Endothelial cell of umbilical vein (primary cell): Measurements from ENCODE around the gene MAP4K1. TPM values are rescaled to one million over a fixed set of nuclear protein-coding genes. Genes with fewer than 3 reads are reported as not detected.

Experiments used
- BruUV-seq: library from RNA; stranded (reverse); fragments of 400-500 nt; replicated peaks from 2 replicates; lab custom pipeline; 2021; lab: Mats Ljungman, UMichigan
- CTCF ChIA-PET: fragments of 300-600, 350-600 bp; sonication (Branson Sonifier 250); formaldehyde crosslinking; loops from one replicate; lab custom pipeline; 2021; ENCODE audit warnings: antibody characterized with exemption, inconsistent platforms; lab: Charles Lee
- POLR2A ChIA-PET: fragments of 300-600, 350-600 bp; sonication (Branson Sonifier 250); formaldehyde crosslinking; loops from one replicate; lab custom pipeline; 2021; ENCODE audit warnings: antibody characterized with exemption, inconsistent platforms; lab: Charles Lee
- DNase-seq: peaks from one replicate; pipeline ENCODE4 v3.0.0-alpha.2; 2011; ENCODE audit warnings: low read depth, low spot score
- FAIRE-seq: peaks from 2 replicates; lab custom pipeline; 2011; peaks lifted over from hg19 to GRCh38; lab: Jason Lieb, UNC
- H2AFZ ChIP-seq: 2 replicates; pipeline ENCODE4 v1.6.0; 2012; ENCODE audit warnings: low read depth, low read length, control low read depth, inconsistent platforms
- H3K27ac ChIP-seq: 2 replicates; pipeline ENCODE4 v1.5.1; 2011; ENCODE audit warnings: low read depth, mild to moderate bottlenecking, control low read depth, low read length, moderate library complexity; ENCODE audit not compliant: insufficient read depth
- H3K27me3 ChIP-seq, 2 experiments: 2 replicates each; pipeline versions ENCODE4 v1.6.0 to v1.6.1; 2011; ENCODE audit warnings: low read length in 2 of 2, mixed read lengths in 1 of 2; ENCODE audit not compliant: control insufficient read depth in 2 of 2, insufficient read depth in 2 of 2
- H3K36me3 ChIP-seq, 2 experiments: 2 replicates in 1 of 2; 3 replicates in 1 of 2; pipeline ENCODE4 v1.5.1; 2011; ENCODE audit warnings: low read length in 2 of 2, mild to moderate bottlenecking in 1 of 2, moderate library complexity in 1 of 2; ENCODE audit not compliant: control insufficient read depth in 2 of 2, insufficient read depth in 2 of 2; ENCODE audit errors: extremely low read depth in 1 of 2
- H3K4me1 ChIP-seq: 3 replicates; pipeline ENCODE4 v1.5.1; 2011; ENCODE audit warnings: mild to moderate bottlenecking, low read length; ENCODE audit not compliant: control insufficient read depth, insufficient read depth; ENCODE audit errors: extremely low read depth
- H3K4me2 ChIP-seq: 2 replicates; pipeline ENCODE4 v1.6.1; 2011; ENCODE audit warnings: low read length, control low read depth, mixed read lengths; ENCODE audit not compliant: insufficient read depth
- H3K4me3 ChIP-seq, 3 experiments: fragments of 200-600 bp in 1 of 3; sonication (generic), shearing (Covaris generic) in 1 of 3; replicated peaks in 1 of 3; 2 replicates each; pipeline ENCODE4 v1.5.1; 2011 to 2016; ENCODE audit warnings: control low read depth in 3 of 3, low read length in 3 of 3, mild to moderate bottlenecking in 2 of 3, inconsistent platforms in 1 of 3, low read depth in 1 of 3, moderate library complexity in 1 of 3; ENCODE audit not compliant: insufficient read depth in 1 of 3
- H3K79me2 ChIP-seq: 2 replicates; pipeline ENCODE4 v1.6.0; 2012; ENCODE audit warnings: low read length, inconsistent platforms; ENCODE audit not compliant: control insufficient read depth, insufficient read depth
- H3K9ac ChIP-seq: replicated peaks from 2 replicates; pipeline ENCODE3; 2011; ENCODE audit warnings: low read length, control low read depth; ENCODE audit not compliant: insufficient read depth; ENCODE audit errors: extremely low read depth
- H3K9me1 ChIP-seq: replicated peaks from 3 replicates; pipeline ENCODE4 v1.6.0; 2011; ENCODE audit warnings: mild to moderate bottlenecking, low read length; ENCODE audit not compliant: control insufficient read depth, insufficient read depth; ENCODE audit errors: extremely low read depth
- H3K9me3 ChIP-seq: replicated peaks from 2 replicates; pipeline ENCODE4 v1.5.1; 2012; ENCODE audit warnings: low read length, inconsistent platforms; ENCODE audit not compliant: control insufficient read depth, insufficient read depth
- H4K20me1 ChIP-seq: replicated peaks from 2 replicates; pipeline ENCODE3; 2011; ENCODE audit warnings: mild to moderate bottlenecking, low read length; ENCODE audit not compliant: control insufficient read depth, insufficient read depth; ENCODE audit errors: extremely low read depth
- FOS ChIP-seq: IDR thresholded peaks from 2 replicates; pipeline ENCODE4 v1.6.1; 2011; ENCODE audit warnings: mild to moderate bottlenecking, low read length, moderate library complexity, borderline replicate concordance; ENCODE audit not compliant: insufficient read depth
- GATA2 ChIP-seq: IDR thresholded peaks from 2 replicates; pipeline ENCODE4 v1.7.0; 2011; ENCODE audit warnings: low read depth, mild to moderate bottlenecking, moderate library complexity, mixed read lengths, low read length; ENCODE audit not compliant: insufficient read length, insufficient read depth
- JUN ChIP-seq: IDR thresholded peaks from 2 replicates; pipeline ENCODE4 v1.6.1; 2011; ENCODE audit warnings: borderline replicate concordance, low read depth; ENCODE audit not compliant: insufficient read length, insufficient read depth
- POLR2A ChIP-seq: IDR thresholded peaks from 2 replicates; pipeline ENCODE4 v1.6.1; 2012; ENCODE audit warnings: low read depth, mild to moderate bottlenecking, control low read depth, low read length
- POLR2AphosphoS5 ChIP-seq: IDR thresholded peaks from 2 replicates; pipeline ENCODE4 v1.6.1; 2012; ENCODE audit warnings: low read depth, mild to moderate bottlenecking, control low read depth, low read length, moderate library complexity; ENCODE audit not compliant: insufficient read depth
- dilution Hi-C: fragments of 300-500 bp; cut with MboI; formaldehyde crosslinking; loops from one replicate; pipeline ENCODE4 v1.15.0; 2019; ENCODE audit warnings: low sequenced_read_pairs; ENCODE audit not compliant: extremely low pct_ligation_motif_present
- intact Hi-C: fragments of 100-400 bp; cut with micrococcal nuclease; formaldehyde crosslinking; loops from one replicate; pipeline ENCODE4 v1.10.0; 2022
- polyA plus RNA-seq, 4 experiments: library from polyadenylated mRNA; depleted of rRNA in 3 of 4; stranded (reverse) in 3 of 4; unstranded in 1 of 4; fragments of >200 nt; gene quantifications; 2 replicates each; pipeline versions ENCODE4 v1.2.1 to v1.2.3, GENCODE V29; 2011 to 2012; ENCODE audit warnings: missing spikeins in 1 of 4
- total RNA-seq: library from RNA; stranded (reverse); gene quantifications from 2 replicates; pipeline ENCODE4 v1.2.3, GENCODE V29; 2021

Gene MAP4K1
- total and polyA plus RNA-seq, 2 donors (not counting 3 experiments of a cell fraction or from before 2014, with no cell fraction given) = 0.12 to 1.6 TPM

DNA sequence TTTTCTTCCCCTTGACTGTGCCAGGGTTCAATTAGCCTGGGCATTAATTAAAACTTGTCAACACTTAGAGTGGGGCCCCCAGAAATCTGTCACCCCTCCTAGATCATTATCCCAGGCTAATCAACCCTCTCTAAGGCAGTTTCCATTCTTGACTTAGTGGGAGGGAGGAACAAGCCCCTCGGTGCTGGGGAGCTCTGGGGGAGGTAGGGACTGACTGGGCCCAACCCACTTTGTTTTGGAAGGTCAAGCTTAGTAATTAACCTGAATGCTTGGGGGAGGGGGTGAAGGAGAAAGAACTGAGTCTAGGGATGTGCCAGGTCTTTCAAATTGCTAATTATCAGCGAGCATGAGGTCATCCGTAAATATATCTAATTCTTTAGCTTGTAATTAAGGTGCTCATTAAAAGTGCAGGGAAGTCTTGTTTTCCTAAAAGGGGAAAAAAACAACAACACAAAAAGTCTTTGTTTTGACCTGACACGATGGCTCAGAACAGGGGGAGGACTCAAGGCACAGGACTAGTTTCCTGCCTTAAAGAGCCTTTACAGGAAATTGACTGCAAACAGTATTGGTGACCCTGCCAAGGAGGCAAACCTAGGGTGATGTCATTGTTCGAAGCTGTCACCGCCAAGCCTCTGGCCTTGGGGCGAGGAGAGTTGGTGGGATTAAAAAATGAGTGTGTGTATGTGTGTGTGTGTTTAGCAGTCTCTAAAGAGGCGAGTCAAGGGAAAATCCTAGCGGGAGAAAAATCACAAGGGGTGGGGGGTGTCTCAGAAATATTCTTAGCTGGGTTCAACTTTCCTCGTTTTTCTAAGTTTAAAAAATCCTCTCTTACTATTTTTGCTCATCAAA is 49.1 kb upstream of the MAP4K1 start:
- no peaks in the 10 kb centered on the region for H3K9me1 ChIP-seq
- peaks cover 82% of the 10 kb centered on the region for H3K4me1 ChIP-seq
- no peaks in the 10 kb centered on the region for H3K36me3 ChIP-seq
- TF ChIP-seq JUN (peak; percentile 78), POLR2A (peak; percentile 12), FOS (peak; percentile 46), GATA2 (no peak), POLR2AphosphoS5 (peak; percentile 56)
- ChIA-PET CTCF (interaction anchor here (0.5 to 3.6 kb wide), 10 partner anchors 9 to 674 kb away, joined by 3 to 13 read pairs (median 4); partner anchors contain the start of gene ACTN4), POLR2A (interaction anchor here (0.5 to 2.0 kb wide), 4 partner anchors 13 to 19 kb away, joined by 3 to 9 read pairs (median 4); partner anchors contain the start of gene ACTN4)
- no TSS peak for BruUV-seq
- intact Hi-C loops = loop anchor here (1.0 kb wide), 5 partner anchors 9 to 40 kb away; partner anchors contain the start of gene ACTN4
- H2AFZ ChIP-seq = no peak overlapping the region
- H4K20me1 ChIP-seq = no peaks in the 10 kb centered on the region
- H3K4me3 ChIP-seq = peak overlapping the region in 1 of 3 experiments; percentile 5
- peak overlapping the region; percentile 95 for H3K27ac ChIP-seq
- peak; percentile 97 for FAIRE-seq
- H3K4me2 ChIP-seq = peak overlapping the region; percentile 63
- H3K9ac ChIP-seq = peak overlapping the region; percentile 77
- no peaks in the 10 kb centered on the region for H3K9me3 ChIP-seq
- peak; percentile 90 for DNase-seq
- dilution Hi-C loops = no loop called here
- peaks cover 100% of the 10 kb centered on the region for H3K79me2 ChIP-seq
- H3K27me3 ChIP-seq = no peaks in the 10 kb centered on the region
